Mammary epithelial cell (primary cell): ENCODE data around the gene TJAP1.

Experiments used
- EZH2 ChIP-seq: IDR thresholded peaks from 2 replicates; pipeline ENCODE4 v1.6.1; 2012; ENCODE audit warnings: low read length, inconsistent platforms, borderline replicate concordance
- TF ChIP-seq, protein P1 (sequence below), 2 donors: IDR thresholded peaks in 1 of 2; conservative IDR thresholded peaks in 1 of 2; 2 replicates each; pipeline ENCODE4 v1.5.1; 2011 to 2012; ENCODE audit warnings: inconsistent platforms in 2 of 2, low read length in 2 of 2, mild to moderate bottlenecking in 2 of 2, control low read depth in 1 of 2, low read depth in 1 of 2; ENCODE audit not compliant: insufficient read depth in 1 of 2; ENCODE audit errors: extremely low read depth in 1 of 2

DNA sequence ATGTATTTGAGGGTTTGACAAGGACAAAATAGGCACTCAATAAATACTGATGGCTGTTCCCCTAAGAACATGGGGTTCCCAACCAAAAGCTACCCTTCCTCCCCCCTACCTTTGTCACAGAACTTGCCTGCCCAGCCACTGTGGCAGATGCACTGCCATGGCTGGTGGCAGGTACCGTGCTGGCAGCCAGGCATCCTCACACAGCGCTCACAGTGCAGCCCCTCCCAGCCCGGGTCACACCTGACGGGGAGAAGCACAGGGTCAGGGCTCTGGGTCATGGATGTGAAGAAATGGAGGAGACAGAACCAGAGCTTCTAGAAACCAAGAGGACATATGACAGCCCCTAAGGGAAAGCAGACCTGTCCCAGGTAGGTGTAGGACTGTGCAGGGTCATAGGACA, 24.5 kb upstream of the TJAP1 start:
- TF ChIP-seq, protein P1, sequence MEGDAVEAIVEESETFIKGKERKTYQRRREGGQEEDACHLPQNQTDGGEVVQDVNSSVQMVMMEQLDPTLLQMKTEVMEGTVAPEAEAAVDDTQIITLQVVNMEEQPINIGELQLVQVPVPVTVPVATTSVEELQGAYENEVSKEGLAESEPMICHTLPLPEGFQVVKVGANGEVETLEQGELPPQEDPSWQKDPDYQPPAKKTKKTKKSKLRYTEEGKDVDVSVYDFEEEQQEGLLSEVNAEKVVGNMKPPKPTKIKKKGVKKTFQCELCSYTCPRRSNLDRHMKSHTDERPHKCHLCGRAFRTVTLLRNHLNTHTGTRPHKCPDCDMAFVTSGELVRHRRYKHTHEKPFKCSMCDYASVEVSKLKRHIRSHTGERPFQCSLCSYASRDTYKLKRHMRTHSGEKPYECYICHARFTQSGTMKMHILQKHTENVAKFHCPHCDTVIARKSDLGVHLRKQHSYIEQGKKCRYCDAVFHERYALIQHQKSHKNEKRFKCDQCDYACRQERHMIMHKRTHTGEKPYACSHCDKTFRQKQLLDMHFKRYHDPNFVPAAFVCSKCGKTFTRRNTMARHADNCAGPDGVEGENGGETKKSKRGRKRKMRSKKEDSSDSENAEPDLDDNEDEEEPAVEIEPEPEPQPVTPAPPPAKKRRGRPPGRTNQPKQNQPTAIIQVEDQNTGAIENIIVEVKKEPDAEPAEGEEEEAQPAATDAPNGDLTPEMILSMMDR (conservative IDR thresholded peaks at IDR 0.05 in 1 of 2, IDR thresholded peaks at IDR 0.05 in 1 of 2; ENCODE audit: extremely low read depth in 1 of 2, insufficient read depth in 1 of 2, low read depth in 1 of 2, low read length in 2 of 2): no peak
- no peak for TF ChIP-seq EZH2
